Kidney epithelial cell (primary cell): ENCODE measurements around the gene SMCHD1. TPM values are rescaled to one million over a fixed set of nuclear protein-coding genes. Genes with fewer than 3 reads are reported as not detected.

Source experiments
- DNase-seq: peaks from one replicate; pipeline ENCODE4 v3.0.0-alpha.2; 2010; ENCODE audit warnings: low read depth
- H3K27me3 ChIP-seq: 2 replicates; pipeline ENCODE4 v1.6.0; 2011; ENCODE audit warnings: low read length; ENCODE audit not compliant: control insufficient read depth, insufficient read depth
- H3K36me3 ChIP-seq: 2 replicates; pipeline ENCODE4 v1.5.1; 2011; ENCODE audit warnings: low read length; ENCODE audit not compliant: control insufficient read depth, insufficient read depth
- H3K4me3 ChIP-seq: 2 replicates; pipeline ENCODE4 v1.5.1; 2011; ENCODE audit warnings: low read depth, mild to moderate bottlenecking, control low read depth, low read length
- total RNA-seq: library from RNA; depleted of rRNA; stranded (reverse); fragments of >200 nt; gene quantifications from 2 replicates; pipeline ENCODE4 v1.2.3, GENCODE V29; 2015
- TF ChIP-seq, protein P1 (sequence below): IDR thresholded peaks from 2 replicates; pipeline ENCODE4 v1.5.1; 2011; ENCODE audit warnings: mild to moderate bottlenecking, moderate library complexity, low read length, control low read depth, inconsistent platforms; ENCODE audit not compliant: insufficient read depth, poor library complexity, severe bottlenecking

The SMCHD1 gene
- total RNA-seq, 1 donor from 2014 or later: 28.0 TPM

GRCh38 chr18:2680216-2680792 lies 24.8 kb downstream of the SMCHD1 start:
- no peaks in the 10 kb centered on the region for H3K27me3 ChIP-seq
- DNase-seq: no peak
- no peak overlapping the region for H3K4me3 ChIP-seq
- TF ChIP-seq, protein P1, sequence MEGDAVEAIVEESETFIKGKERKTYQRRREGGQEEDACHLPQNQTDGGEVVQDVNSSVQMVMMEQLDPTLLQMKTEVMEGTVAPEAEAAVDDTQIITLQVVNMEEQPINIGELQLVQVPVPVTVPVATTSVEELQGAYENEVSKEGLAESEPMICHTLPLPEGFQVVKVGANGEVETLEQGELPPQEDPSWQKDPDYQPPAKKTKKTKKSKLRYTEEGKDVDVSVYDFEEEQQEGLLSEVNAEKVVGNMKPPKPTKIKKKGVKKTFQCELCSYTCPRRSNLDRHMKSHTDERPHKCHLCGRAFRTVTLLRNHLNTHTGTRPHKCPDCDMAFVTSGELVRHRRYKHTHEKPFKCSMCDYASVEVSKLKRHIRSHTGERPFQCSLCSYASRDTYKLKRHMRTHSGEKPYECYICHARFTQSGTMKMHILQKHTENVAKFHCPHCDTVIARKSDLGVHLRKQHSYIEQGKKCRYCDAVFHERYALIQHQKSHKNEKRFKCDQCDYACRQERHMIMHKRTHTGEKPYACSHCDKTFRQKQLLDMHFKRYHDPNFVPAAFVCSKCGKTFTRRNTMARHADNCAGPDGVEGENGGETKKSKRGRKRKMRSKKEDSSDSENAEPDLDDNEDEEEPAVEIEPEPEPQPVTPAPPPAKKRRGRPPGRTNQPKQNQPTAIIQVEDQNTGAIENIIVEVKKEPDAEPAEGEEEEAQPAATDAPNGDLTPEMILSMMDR: no peak
- H3K36me3 ChIP-seq: no peaks in the 10 kb centered on the region

- Histone ChIP-seq H3K36me3 (no peaks in the 10 kb centered on the region), H3K4me3 (no peak overlapping the region), H3K27me3 (no peaks in the 10 kb centered on the region)
- DNase-seq: no peak
- TF ChIP-seq, protein P1: no peak
Measured at GRCh38 chr18:2681993-2682603, 26.6 kb downstream of the SMCHD1 start.

DNA sequence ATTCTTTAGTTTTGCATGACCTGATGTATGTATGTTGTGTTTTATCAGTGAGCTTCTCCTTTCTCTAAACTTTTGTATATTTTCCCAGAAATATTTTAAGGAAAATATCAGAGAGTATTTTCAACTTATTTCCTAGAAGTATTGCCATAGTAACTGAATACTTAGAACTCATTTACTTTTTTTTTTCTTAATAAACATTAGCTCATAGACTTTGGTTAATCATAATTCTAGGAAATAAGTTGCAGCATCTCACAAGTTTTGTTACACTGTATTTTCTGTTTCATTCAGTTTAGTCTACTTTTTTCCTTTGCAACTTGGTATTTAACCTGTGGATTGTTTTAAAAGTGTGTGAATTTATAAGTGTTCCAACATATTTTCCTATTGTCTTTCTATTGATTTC lies 27.5 kb downstream of the SMCHD1 start:
- H3K36me3 ChIP-seq: no peaks in the 10 kb centered on the region
- H3K4me3 ChIP-seq: no peak overlapping the region
- H3K27me3 ChIP-seq: no peaks in the 10 kb centered on the region
- TF ChIP-seq, protein P1: no peak
- no peak for DNase-seq

GRCh38 chr18:2686349-2686968 lies 30.9 kb downstream of the SMCHD1 start:
- TF ChIP-seq, protein P1: no peak
- DNase-seq: no peak
- Histone ChIP-seq H3K27me3 (no peaks in the 10 kb centered on the region), H3K4me3 (no peak overlapping the region), H3K36me3 (no peaks in the 10 kb centered on the region)

DNA sequence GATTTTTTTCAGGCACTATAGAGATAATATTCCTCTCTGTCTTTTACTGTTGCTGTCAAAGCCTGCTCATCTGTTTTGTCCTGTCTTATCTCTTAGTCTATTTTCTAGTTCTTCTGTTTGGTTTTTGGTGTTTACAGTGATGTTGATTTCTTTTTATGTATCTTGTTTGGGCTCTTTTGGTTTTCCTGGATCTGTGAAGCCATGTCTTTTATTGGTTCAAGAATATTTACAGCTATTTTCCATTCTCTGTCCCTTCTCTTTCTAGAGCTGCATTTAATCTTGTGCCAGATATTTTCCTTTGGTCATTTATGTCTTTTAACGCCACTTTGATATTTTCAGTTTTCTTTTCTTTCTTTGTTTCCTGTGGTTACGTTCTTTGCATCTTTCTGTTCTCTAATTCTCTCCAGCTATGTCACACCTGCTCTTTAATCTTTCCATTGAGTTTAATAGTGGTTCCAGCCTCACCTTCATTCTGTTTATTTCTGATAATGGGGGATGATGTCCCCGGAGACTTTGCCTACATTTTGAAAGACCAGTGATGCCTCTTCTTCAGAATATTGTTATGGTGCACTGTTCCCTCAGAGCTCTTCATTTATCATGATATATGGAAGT lies 32.0 kb downstream of the SMCHD1 start:
- DNase-seq: no peak
- Histone ChIP-seq H3K27me3 (no peaks in the 10 kb centered on the region), H3K4me3 (no peak overlapping the region), H3K36me3 (no peaks in the 10 kb centered on the region)
- TF ChIP-seq, protein P1: no peak
